ENCODE data around the gene PTPRM. TPM values are rescaled to one million over a fixed set of nuclear protein-coding genes. Genes with fewer than 3 reads are reported as not detected.

The PTPRM gene
- total RNA-seq, 1 experiment from 2014 or later: 14.5 TPM

DNA sequence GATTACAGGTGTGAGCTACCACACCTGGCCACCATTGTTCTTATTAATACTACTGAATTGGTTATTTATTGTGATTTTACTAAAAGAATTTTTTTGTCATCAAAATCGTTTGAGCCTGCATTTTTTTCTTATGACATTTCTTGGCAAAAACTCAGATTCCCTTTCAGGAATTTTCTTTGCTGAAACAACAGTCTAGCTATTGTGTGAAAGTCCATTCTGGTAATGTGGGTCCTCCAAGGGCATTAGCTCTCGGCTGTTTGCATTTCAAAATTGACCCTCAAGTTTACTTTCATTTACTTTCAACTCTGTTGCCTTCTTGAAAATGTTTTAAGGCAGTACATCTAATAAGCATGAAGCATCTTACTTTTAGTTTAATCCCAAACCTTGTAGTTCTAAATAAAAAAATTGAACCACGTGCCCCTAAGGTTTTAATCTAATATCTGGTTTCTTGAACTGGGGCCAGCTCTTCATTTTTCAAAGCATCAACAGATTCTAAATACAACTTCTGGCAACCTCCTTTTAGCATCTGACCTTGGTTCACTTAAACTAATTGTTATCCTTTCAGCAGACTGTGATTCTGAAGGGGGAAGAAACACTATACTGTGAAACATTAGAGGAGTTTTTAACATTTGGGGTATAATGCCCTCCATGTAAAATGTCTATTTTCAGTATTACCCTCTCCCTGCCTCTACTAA, 716.9 kb downstream of the PTPRM start:
- Histone ChIP-seq H3K9me3 (ENCODE audit: control insufficient read depth in 1 of 2, insufficient read depth in 1 of 2, low read depth in 1 of 2, low read length in 2 of 2) (no peaks in the 10 kb centered on the region), H3K9ac (ENCODE audit: low read length) (no peak overlapping the region), H3K36me3 (ENCODE audit: control insufficient read depth in 1 of 2, insufficient read depth in 2 of 2, low read length in 2 of 2) (no peaks in the 10 kb centered on the region), H3K4me2 (ENCODE audit: low read length) (no peak overlapping the region), H3K4me1 (ENCODE audit: control insufficient read depth in 1 of 2, insufficient read depth in 2 of 2, low read length in 2 of 2) (no peaks in the 10 kb centered on the region), H3K27ac (ENCODE audit: low read depth, low read length) (no peak overlapping the region), H4K20me1 (ENCODE audit: insufficient read depth) (no peaks in the 10 kb centered on the region), H3K4me3 (replicated peaks in 1 of 2; ENCODE audit: low read depth in 1 of 2, low read length in 2 of 2) (no peak overlapping the region), H3K9me2 (ENCODE audit: insufficient read depth) (no peaks in the 10 kb centered on the region), H3K27me3 (ENCODE audit: insufficient read depth, low read length) (no peaks in the 10 kb centered on the region), H2AFZ (ENCODE audit: low read depth, low read length, poor library complexity, severe bottlenecking) (no peak overlapping the region), H3K79me2 (ENCODE audit: insufficient read depth, low read length) (no peaks in the 10 kb centered on the region)
- TF ChIP-seq YY1 (IDR thresholded peaks at IDR 0.05; ENCODE audit: extremely low read depth, insufficient replicate concordance, low read depth, low read length) (no peak), SRF (IDR thresholded peaks at IDR 0.05; ENCODE audit: low read depth) (no peak), SP1 (IDR thresholded peaks at IDR 0.05; ENCODE audit: low read depth) (no peak), CEBPB (IDR thresholded peaks at IDR 0.05; ENCODE audit: low read depth) (no peak), EZH2phosphoT487 (IDR thresholded peaks at IDR 0.05; ENCODE audit: borderline replicate concordance) (no peak), POLR2AphosphoS5 (IDR thresholded peaks at IDR 0.05; ENCODE audit: low read depth, low read length) (no peak), EGR1 (IDR thresholded peaks at IDR 0.05; ENCODE audit: low read depth) (no peak)
- TF ChIP-seq, protein P1, sequence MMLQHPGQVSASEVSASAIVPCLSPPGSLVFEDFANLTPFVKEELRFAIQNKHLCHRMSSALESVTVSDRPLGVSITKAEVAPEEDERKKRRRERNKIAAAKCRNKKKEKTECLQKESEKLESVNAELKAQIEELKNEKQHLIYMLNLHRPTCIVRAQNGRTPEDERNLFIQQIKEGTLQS (IDR thresholded peaks at IDR 0.05): no peak
- TF ChIP-seq, protein P2, sequence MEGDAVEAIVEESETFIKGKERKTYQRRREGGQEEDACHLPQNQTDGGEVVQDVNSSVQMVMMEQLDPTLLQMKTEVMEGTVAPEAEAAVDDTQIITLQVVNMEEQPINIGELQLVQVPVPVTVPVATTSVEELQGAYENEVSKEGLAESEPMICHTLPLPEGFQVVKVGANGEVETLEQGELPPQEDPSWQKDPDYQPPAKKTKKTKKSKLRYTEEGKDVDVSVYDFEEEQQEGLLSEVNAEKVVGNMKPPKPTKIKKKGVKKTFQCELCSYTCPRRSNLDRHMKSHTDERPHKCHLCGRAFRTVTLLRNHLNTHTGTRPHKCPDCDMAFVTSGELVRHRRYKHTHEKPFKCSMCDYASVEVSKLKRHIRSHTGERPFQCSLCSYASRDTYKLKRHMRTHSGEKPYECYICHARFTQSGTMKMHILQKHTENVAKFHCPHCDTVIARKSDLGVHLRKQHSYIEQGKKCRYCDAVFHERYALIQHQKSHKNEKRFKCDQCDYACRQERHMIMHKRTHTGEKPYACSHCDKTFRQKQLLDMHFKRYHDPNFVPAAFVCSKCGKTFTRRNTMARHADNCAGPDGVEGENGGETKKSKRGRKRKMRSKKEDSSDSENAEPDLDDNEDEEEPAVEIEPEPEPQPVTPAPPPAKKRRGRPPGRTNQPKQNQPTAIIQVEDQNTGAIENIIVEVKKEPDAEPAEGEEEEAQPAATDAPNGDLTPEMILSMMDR (IDR thresholded peaks at IDR 0.05 in 2 of 3, conservative IDR thresholded peaks at IDR 0.05 in 1 of 3; ENCODE audit: borderline replicate concordance in 1 of 3, insufficient read depth in 1 of 3, low read depth in 2 of 3, low read length in 2 of 3): no peak
- TF ChIP-seq, protein P3, sequence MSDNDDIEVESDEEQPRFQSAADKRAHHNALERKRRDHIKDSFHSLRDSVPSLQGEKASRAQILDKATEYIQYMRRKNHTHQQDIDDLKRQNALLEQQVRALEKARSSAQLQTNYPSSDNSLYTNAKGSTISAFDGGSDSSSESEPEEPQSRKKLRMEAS (IDR thresholded peaks at IDR 0.05): no peak
- TF ChIP-seq, protein P4, sequence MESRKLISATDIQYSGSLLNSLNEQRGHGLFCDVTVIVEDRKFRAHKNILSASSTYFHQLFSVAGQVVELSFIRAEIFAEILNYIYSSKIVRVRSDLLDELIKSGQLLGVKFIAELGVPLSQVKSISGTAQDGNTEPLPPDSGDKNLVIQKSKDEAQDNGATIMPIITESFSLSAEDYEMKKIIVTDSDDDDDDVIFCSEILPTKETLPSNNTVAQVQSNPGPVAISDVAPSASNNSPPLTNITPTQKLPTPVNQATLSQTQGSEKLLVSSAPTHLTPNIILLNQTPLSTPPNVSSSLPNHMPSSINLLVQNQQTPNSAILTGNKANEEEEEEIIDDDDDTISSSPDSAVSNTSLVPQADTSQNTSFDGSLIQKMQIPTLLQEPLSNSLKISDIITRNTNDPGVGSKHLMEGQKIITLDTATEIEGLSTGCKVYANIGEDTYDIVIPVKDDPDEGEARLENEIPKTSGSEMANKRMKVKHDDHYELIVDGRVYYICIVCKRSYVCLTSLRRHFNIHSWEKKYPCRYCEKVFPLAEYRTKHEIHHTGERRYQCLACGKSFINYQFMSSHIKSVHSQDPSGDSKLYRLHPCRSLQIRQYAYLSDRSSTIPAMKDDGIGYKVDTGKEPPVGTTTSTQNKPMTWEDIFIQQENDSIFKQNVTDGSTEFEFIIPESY (IDR thresholded peaks at IDR 0.05; ENCODE audit: extremely low read depth, insufficient replicate concordance, low read length): no peak
- no TSS peak for BruUV-seq (replicated peaks)
- CTCF ChIA-PET: no interaction called here
- POLR2A ChIA-PET: no interaction called here
- intact Hi-C loops (cut with micrococcal nuclease): no loop called here
- RAD21 ChIA-PET (ENCODE audit: low non-redundant PET in 1 of 2, low total read pairs in 2 of 2, uncharacterized antibody in 2 of 2, unreplicated experiment in 2 of 2): interaction anchor here in 1 of 2 experiments (0.6 kb wide), 1 partner anchor 75 kb away, joined by 3 read pairs; no protein-coding TSS in a partner anchor
- DNase-seq (ENCODE audit: low read depth, low spot score): no peak
- no peak for ATAC-seq

Measured in HCT116 (cell line).